Stimulated activated CD4-positive, alpha-beta T cell treated with anti-CD3 and anti-CD28 coated beads, Interleukin-15, amount 100 ng/mL, for 48 hours (primary cell): ENCODE data around the gene CXorf58.
"Not testable (repeated sequence)": the region's sequence is repeated elsewhere in the genome, so short reads cannot be mapped to it uniquely, and the experiment has no call there.

Experiments used
- DNase-seq, 2 donors: peaks; one replicate each; pipeline ENCODE4 v3.0.0-alpha.2; 2020; ENCODE audit warnings: low read depth in 2 of 2

Gene CXorf58, protein sequence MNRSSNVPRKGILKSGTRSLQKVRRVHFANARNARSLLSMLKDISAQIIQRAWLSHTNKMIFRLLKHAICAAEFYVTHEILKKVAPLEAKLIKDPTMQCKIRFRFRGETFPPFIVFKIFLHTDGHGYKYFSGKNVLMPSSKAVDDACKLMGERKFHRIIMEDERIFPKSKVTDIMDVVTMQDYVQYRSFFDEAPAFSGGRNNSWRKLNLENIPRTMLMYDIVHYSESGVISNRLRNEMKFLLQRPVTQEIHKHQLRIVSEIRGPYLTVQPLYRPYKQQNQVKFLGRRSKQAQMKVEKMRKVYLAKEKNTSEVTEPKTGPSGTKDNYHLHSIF

GRCh38 chrX:23907498-23908218 lies at the start of gene CXorf58, which contains the start of gene APOO:
TSS of gene CXorf58 (plus strand) at chrX:23908006. CDS start at chrX:23910303, 2,297 bp downstream.
TSS of gene APOO (minus strand) at chrX:23907938. CDS start at chrX:23907702, 236 bp downstream.
- peak; percentile 81 to 83 for DNase-seq

GRCh38 chrX:23859238-23859637 lies 48.6 kb upstream of the CXorf58 start:
- not testable (repeated sequence) for DNase-seq

GRCh38 chrX:23861215-23861896 lies 46.5 kb upstream of the CXorf58 start:
- no peak for DNase-seq

DNA sequence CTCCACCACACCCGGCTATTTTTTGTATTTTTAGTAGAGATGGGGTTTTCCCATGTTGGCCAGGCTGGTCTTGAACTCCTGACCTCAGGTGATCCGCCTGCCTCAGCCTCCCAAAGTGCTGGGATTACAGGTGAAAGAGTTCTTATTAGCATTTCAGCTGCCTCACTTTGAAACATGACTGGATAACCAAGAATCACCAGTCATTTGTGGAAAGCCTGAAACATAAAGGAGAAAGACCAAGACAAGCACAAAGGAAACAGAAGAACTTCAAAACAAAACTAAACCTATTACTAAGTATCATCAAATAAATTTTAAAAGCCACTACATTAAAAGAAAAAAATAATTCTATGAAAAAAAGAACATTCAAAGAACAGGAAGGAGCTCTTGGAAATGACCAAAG lies 45.9 kb upstream of the CXorf58 start:
- not testable (repeated sequence) for DNase-seq

DNA sequence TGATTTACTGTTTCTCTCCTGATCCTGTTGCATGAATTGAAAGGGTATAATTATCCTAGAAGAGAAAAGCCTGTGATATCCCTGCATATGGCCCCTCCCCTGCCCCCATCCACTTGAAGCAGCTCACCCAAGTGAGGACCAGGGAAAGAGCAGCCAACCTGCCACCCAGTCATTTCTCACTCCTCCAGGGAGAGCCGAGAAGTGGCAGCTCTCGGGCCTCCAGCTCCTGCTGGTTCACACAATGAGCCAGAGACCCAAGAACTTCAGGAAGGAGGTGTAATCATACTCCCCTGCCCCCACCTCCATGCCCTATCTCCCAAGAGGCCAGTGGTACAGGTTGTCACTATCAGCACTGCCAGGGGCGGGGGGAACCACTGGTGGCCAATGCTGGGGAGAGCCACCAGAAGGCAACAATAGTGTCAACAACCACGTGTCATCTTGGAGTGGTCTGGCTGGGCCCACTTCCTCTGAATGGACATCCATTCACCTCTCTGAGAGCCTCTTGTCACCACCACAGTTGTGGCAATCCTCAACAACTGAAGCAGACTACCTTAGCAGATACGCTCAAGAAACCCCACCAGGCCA lies 43.0 kb upstream of the CXorf58 start:
- DNase-seq, result no peak

GRCh38 chrX:23870041-23870440 lies 37.8 kb upstream of the CXorf58 start:
- no peak for DNase-seq

GRCh38 chrX:23871905-23872546 lies 35.8 kb upstream of the CXorf58 start:
- DNase-seq, result no peak

DNA sequence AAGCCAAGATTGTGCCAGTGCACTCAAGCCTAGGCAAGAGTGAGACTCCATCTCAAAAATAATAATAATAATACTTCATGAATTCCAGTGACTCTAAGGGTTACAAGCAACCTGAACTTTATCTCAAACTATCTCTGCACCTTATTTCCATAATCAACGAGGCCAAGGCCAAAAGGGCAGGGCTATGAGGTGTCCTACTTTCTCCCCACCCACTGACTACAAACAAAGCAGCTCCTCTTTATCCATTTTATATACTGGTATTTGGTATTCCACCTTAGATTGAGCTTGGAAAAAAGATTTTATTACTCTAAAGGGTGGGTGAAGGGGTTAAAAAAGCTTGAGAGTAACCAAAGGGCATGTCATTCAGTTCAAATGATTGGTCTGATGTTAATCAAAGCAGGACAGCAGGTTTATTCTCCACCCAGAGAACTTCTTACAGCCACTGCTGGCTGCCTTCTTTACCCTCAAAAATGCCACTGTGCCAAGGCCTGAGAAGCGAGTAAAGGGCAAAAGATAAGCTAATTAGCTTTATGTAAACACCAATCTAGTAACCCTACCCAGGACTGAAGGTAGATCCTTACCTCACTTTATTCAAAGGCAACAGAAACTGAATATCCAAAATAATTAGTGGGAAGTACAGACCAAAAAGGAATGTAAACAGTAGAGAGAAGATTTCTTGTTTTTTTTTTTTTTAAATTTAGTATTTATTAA lies 28.3 kb upstream of the CXorf58 start:
- no peak for DNase-seq

GRCh38 chrX:23883737-23884354 lies 24.0 kb upstream of the CXorf58 start:
- no peak for DNase-seq

DNA sequence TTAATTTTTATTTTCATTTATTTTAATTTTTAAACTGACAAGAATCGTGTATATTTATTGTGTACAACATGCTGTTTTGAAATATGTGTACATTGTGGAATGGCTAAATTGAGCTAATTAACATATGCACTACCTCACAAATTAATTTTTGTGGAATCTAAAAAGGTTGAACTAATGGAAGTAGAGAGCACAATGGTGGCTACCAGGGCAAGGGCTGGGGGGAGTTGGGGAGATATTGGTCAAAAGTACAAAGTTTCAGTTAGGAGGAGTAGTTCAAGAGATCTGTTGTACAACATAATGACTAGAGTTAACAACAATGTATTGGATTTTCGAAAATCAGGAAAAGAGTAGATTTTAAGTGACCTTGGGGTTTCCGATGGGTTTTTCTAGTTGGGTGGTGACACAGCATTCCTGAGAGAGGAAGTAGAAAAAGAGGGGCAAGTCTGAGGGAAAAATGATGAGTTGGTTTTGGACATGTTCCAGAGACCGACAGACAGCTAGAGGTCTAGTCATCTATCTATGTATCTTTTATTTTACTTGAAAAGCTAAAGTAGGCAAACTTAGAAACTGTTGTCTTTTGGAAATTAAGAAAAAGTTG lies 23.3 kb upstream of the CXorf58 start:
- DNase-seq, result no peak

GRCh38 chrX:23885803-23886202 lies 22.0 kb upstream of the CXorf58 start:
- no peak for DNase-seq

DNA sequence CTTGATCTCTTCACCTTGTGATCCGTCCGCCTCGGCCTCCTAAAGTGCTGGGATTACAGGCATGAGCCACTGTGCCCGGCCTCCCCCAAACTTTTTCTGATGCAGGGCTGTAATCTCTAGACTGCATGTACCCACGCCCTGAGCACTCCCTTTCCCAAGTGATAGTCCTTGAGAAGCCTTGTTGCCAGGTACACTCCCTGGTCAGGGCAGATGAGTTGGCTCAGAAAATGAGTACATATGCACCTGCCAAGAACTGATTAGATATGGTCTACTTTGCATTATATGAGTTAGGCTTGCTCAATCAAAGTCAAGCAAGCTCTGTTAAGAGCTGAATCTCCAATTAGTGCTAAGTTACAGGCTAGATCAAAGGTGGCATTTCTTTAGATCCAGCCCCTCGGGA lies 20.4 kb upstream of the CXorf58 start:
- DNase-seq, result no peak

GRCh38 chrX:23887918-23888317 lies 19.9 kb upstream of the CXorf58 start:
- DNase-seq, result no peak

GRCh38 chrX:23888887-23889501 lies 18.8 kb upstream of the CXorf58 start:
- DNase-seq, result no peak

DNA sequence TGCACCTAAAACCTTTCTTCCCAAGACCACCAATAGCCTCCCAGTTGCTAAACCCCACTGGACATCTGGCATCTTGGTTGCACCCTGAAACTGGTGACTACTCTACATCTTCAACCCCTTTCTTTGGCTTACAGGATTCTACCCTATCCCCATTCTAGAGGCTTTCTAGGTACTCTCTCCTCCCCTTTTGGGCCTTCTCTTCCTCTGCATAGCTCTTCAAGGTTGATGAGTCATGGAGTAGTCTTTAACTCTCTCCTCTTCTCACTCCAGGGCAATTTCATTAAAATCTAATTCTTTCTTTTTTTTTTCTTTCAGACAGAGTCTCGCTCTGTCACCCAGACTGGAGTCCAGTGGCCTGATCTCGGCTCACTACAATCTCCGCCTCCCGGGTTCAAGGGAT lies 16.9 kb upstream of the CXorf58 start:
- no peak for DNase-seq

- DNase-seq, result not testable (repeated sequence)
Observed at GRCh38 chrX:23894993-23895392, 12.8 kb upstream of the CXorf58 start.

- DNase-seq, result not testable (repeated sequence)
Observed at GRCh38 chrX:23896539-23896938, 11.3 kb upstream of the CXorf58 start.

- no peak for DNase-seq
Observed at GRCh38 chrX:23896981-23897380, 10.8 kb upstream of the CXorf58 start.

GRCh38 chrX:23898412-23898959 lies 9.3 kb upstream of the CXorf58 start:
- no peak for DNase-seq
